WI38 (cell line): ENCODE measurements around the gene CYP11A1.

ENCODE experiments used
- H3K4me3 ChIP-seq: 2 replicates; pipeline ENCODE4 v1.5.1; 2011; ENCODE audit warnings: low read depth, mild to moderate bottlenecking, control low read depth, low read length
- TF ChIP-seq, protein P1 (sequence below): IDR thresholded peaks from 2 replicates; pipeline ENCODE4 v1.5.1; 2012; ENCODE audit warnings: low read depth, mild to moderate bottlenecking, control low read depth, low read length

The CYP11A1 gene

DNA sequence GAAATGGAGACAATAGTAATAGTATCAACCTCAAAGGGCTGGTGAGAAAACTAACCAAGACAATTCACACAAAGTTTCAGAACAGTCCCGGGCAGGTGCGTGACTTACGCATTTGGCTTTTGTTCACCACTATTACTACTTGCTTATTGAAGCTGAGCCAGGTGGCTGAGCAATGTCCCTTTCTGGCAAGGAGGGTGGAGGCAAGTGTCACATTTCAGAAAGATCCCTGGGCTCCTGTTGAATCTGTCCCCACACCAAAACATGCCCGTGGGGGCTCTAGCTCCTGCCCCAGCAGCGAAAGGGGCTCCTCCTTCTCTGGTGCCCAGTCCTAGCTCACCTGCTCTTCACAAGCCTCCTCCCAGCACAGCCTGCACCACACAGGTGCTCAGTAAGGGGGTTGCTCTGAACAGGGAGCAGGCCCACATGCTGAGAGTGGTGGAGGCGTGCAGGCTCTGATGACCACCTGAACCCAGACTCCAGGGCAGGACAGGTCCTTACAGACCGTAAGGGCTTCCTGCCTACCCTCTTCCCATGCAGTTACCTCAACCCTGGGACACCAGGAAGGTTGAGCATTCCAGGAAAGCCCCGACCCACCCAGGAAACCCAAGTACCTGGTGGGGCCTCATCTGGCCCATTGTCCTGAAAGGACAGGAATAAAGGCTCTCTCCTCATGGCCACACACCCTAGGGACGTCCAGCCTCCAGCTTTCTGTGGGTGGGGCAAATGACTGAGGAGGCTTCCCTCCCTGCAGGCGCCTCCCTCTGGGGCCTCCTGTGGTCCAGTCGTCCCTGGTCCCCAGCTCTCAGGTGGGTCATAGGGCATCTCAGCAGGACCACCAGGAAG is 33.7 kb upstream of the CYP11A1 start:
- no peak overlapping the region for H3K4me3 ChIP-seq
- TF ChIP-seq, protein P1, sequence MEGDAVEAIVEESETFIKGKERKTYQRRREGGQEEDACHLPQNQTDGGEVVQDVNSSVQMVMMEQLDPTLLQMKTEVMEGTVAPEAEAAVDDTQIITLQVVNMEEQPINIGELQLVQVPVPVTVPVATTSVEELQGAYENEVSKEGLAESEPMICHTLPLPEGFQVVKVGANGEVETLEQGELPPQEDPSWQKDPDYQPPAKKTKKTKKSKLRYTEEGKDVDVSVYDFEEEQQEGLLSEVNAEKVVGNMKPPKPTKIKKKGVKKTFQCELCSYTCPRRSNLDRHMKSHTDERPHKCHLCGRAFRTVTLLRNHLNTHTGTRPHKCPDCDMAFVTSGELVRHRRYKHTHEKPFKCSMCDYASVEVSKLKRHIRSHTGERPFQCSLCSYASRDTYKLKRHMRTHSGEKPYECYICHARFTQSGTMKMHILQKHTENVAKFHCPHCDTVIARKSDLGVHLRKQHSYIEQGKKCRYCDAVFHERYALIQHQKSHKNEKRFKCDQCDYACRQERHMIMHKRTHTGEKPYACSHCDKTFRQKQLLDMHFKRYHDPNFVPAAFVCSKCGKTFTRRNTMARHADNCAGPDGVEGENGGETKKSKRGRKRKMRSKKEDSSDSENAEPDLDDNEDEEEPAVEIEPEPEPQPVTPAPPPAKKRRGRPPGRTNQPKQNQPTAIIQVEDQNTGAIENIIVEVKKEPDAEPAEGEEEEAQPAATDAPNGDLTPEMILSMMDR: no peak

DNA sequence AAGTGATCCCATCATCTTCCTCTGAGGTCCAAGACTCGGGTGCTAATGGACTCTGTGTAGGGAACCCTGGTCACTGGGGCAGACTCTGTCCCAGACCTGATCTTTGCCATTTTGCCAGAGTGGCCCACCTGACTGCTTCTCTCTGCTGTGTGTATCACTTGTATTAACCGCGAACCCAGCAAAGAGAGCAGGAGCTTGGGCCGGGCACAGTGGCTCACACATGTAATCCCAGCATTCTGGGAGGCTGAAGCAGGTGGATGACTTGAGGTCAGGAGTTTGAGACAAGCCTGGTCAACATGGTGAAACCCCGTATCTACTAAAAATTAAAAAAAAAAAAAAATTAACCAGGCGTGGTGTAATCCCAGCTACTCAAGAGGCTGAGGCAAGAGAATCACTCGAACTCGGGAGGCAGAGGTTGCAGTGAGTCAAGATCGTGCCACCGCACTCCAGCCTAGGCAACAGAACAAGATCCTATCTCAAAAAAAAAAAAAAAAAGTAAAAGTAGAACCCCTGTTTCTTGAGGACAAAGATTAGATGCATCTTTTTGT is 32.9 kb upstream of the CYP11A1 start:
- H3K4me3 ChIP-seq: no peak overlapping the region

DNA sequence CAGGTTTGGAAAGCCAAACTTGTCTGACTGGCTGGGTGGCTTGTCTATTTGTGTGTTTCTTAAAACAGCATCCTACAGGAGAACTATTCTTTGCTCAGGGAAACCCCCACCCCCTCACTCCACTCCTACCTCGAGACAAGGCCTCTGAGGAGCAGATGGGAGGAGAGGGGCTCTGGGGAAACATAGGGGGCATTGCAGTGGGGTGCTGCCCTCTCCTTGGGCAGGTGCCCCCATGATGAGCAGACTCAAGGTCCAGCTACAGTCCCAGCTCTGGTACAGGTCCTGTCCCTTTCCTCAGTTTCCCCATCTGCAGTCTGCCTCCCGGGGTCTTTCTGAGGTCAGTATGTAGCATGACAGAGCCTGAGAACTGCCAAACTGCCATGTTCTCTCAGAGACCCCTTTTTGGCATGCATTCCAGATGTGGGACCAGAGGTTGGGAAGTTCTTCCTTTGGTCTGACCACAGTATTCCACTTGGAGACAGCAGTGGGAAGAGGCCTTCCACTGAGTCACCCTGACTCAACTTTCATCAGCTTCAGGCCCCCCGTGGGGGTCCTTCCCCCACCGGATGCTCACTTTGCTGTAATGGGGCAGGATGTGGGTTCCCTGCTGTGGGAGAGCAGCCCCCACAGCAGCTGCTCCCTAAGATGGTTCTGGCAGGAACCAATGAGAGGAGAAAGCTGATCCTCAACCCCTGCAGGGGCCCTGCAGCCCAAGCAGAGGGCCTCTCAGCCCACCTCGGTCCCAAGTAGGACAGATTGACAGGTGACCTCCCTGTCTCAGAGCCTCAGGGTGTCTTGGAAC is 32.3 kb upstream of the CYP11A1 start:
- no peak overlapping the region for H3K4me3 ChIP-seq
- TF ChIP-seq, protein P1: no peak

More for the DNA sequence above, 32.9 kb upstream of the CYP11A1 start:
- TF ChIP-seq, protein P1: no peak

DNA sequence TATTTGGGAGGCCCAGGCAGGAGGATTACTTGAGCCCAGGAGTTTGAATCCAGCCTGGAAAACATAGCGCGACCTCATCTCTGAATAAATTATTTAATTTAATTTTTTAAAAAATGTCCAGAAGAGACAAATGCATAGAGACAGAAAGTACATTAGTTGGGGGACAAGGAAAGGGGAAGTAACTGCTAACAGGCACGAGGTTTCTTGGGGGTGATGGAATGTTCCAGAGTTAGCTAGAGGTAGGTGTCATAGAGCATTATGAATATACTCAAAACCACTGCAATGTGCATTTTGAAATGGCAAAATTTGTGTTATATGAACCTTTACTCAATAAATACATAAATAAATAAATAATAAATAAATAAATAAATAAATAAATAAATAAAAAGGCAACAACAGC is 31.7 kb upstream of the CYP11A1 start:
- H3K4me3 ChIP-seq: no peak overlapping the region
- TF ChIP-seq, protein P1: no peak

DNA sequence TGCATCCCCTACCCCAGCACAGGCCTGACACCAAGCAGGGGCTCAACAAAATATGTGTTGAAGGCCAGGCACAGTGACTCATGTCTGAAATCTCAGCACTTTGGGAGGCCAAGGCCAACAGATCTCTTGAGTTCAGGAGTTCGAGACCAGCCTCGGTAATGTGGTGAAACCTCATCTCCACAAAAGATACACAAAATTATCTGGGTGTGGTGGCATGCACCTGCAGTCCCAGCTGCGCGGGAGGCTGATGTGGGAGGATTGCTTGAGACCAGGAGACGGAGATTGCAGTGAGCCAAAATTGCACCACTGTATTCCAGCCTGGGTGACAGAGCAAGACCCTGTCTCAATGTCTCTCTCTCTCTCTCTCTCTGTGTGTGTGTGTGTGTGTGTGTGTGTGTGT is 30.7 kb upstream of the CYP11A1 start:
- TF ChIP-seq, protein P1: no peak
- H3K4me3 ChIP-seq: no peak overlapping the region

DNA sequence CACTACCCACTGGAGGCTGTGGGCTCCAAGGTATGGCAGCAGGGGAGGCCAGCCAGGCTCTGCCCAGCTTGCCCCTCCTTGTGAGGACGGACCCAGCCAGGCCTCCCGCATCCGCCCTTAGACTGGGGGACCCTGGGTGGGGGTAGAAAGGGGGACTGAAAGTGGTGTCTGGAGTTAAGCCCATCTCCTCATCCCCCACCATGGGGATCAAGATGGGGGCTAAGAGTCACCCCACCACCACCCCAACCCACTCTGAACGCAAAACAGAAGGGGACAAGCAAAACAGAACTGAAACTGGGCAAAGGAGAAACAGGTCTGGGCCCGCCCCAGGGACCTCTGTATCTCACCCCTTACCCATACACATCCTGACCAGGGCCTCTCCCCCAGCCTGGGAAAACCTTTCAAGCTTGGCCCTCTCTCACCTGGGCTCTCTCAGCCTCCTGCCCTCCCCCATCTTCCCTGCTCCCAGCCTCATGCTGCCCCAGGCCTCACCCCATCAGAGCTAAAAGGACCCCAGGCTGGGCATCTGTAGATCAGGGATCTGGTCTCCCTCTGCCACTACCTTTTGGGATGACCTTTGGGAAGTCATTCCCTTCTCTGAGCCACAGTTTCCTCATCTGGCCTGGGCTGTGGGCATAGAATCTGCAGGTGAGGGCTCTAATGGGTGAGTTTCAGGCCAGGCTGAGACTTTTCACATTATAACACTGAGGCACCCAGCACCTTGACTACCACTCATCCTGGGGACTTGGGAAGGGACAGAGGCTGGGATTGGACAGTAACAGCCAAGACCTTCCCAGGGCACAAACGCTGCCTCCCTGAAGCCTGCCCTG is 30.0 kb upstream of the CYP11A1 start:
- TF ChIP-seq, protein P1: no peak
- no peak overlapping the region for H3K4me3 ChIP-seq
